ENCODE data around the gene GALNT17.
"Not testable (repeated sequence)": the region's sequence is repeated elsewhere in the genome, so short reads cannot be mapped to it uniquely, and the experiment has no call there.

Gene GALNT17

DNA sequence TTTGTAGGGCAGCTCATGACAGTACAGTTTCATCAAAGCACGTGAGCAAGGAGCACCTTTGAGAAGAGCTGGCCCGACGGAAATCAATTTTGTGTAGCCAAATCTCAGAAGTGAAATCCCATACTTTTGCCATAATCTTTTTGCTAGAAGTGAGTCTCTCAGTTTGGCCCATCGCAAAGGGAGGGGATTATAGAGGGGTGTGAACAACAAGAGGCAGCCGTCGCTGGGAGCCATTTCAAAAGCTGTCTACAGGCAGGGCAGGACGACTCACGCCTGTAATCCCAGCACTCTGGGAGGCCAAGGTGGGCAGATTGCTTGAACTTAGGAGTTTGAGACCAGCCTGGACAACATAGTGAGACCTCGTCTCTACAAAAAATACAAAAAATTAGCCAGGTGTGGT is 599.8 kb downstream of the GALNT17 start:
- Mint-ChIP-seq H3K9me3 (peaks cover 11% of the 10 kb centered on the region), H3K27ac (no peak overlapping the region), H3K4me3 (no peak overlapping the region), H3K4me1 (peaks cover 17% of the 10 kb centered on the region), H3K27me3 (ENCODE audit: low read depth, poor library complexity) (peaks cover 8% of the 10 kb centered on the region), H3K36me3 (ENCODE audit: low read depth) (no peaks in the 10 kb centered on the region)
- no peak for DNase-seq
- TF ChIP-seq, protein P1, sequence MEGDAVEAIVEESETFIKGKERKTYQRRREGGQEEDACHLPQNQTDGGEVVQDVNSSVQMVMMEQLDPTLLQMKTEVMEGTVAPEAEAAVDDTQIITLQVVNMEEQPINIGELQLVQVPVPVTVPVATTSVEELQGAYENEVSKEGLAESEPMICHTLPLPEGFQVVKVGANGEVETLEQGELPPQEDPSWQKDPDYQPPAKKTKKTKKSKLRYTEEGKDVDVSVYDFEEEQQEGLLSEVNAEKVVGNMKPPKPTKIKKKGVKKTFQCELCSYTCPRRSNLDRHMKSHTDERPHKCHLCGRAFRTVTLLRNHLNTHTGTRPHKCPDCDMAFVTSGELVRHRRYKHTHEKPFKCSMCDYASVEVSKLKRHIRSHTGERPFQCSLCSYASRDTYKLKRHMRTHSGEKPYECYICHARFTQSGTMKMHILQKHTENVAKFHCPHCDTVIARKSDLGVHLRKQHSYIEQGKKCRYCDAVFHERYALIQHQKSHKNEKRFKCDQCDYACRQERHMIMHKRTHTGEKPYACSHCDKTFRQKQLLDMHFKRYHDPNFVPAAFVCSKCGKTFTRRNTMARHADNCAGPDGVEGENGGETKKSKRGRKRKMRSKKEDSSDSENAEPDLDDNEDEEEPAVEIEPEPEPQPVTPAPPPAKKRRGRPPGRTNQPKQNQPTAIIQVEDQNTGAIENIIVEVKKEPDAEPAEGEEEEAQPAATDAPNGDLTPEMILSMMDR (IDR thresholded peaks at IDR 0.05) = no peak

GRCh38 chr7:71733107-71733870 is 601.3 kb downstream of the GALNT17 start:
- H3K9me3 Mint-ChIP-seq = peaks cover 11% of the 10 kb centered on the region
- H3K4me3 Mint-ChIP-seq = peak overlapping the region; percentile 36

DNA sequence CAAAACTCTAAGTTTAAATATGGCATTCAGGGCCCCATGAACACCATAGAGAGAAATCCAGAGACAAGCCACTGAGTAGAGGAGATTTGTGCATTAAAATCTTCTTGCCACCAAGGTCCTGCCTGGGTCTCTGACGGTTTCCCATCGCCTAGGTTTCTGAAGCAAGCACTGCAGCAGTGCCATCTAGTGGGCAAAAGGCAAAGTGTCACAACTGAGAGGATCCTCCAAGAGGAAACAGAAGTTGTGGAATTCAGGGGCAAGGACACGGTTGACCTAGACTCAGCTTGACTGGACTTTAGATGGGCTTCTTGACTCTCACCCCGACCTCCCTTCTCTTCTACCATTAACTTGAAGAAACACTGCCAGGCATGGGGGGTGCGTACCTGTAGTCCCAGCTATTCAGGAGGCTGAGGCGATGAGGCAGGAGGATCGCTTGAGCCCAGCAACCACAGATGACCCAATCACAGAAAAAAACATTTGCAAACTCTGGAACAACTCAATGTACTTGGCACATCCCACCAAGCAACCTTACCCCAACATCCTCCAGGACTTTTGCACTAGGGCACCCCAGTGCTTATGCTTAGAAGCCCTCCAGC is 604.1 kb downstream of the GALNT17 start:
- Mint-ChIP-seq H3K27ac (peak overlapping the region; percentile 19), H3K36me3 (ENCODE audit: low read depth) (no peaks in the 10 kb centered on the region), H3K4me3 (no peak overlapping the region), H3K9me3 (peaks cover 7% of the 10 kb centered on the region), H3K27me3 (ENCODE audit: low read depth, poor library complexity) (peaks cover 10% of the 10 kb centered on the region), H3K4me1 (peaks cover 17% of the 10 kb centered on the region)
- TF ChIP-seq, protein P1 (IDR thresholded peaks at IDR 0.05) = peak; percentile 88
- DNase-seq = peak; percentile 85

More at GRCh38 chr7:71733107-71733870, 601.3 kb downstream of the GALNT17 start:
- Mint-ChIP-seq H3K27ac (no peak overlapping the region), H3K27me3 (ENCODE audit: low read depth, poor library complexity) (peaks cover 8% of the 10 kb centered on the region), H3K4me1 (peaks cover 17% of the 10 kb centered on the region), H3K36me3 (ENCODE audit: low read depth) (no peaks in the 10 kb centered on the region)
- DNase-seq = peak; percentile 96
- TF ChIP-seq, protein P1 (IDR thresholded peaks at IDR 0.05) = peak; percentile 89

DNA sequence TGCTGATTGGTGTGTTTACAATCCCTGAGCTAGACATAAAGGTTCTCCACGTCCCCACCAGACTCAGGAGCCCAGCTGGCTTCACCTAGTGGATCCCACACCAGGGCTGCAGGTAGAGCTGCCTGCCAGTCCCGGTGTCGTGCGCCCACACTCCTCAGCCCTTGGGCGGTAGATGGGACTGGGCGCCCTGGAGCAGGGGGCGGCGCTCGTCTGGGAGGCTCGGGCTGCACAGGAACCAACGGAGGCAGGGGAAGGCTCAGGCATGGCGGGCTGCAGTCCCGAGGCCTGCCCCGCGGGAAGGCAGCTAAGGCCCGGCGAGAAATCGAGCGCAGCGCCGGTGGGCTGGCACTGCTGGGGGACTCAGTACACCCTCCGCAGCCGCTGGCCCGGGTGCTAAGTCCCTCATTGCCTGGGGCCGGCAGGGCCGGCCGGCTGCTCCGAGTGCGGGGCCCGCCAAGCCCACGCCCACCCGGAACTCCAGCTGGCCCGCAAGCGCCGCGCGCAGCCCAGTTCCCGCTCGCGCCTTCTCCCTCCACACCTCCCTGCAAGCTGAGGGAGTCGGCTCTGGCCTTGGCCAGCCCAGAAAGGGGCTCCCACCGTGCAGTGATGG is 606.1 kb downstream of the GALNT17 start:
- H3K9me3 Mint-ChIP-seq; DNase-seq; H3K27me3 Mint-ChIP-seq (ENCODE audit: low read depth, poor library complexity); H3K4me1 Mint-ChIP-seq; H3K27ac Mint-ChIP-seq; H3K4me3 Mint-ChIP-seq; H3K36me3 Mint-ChIP-seq (ENCODE audit: low read depth): not testable (repeated sequence)

DNA sequence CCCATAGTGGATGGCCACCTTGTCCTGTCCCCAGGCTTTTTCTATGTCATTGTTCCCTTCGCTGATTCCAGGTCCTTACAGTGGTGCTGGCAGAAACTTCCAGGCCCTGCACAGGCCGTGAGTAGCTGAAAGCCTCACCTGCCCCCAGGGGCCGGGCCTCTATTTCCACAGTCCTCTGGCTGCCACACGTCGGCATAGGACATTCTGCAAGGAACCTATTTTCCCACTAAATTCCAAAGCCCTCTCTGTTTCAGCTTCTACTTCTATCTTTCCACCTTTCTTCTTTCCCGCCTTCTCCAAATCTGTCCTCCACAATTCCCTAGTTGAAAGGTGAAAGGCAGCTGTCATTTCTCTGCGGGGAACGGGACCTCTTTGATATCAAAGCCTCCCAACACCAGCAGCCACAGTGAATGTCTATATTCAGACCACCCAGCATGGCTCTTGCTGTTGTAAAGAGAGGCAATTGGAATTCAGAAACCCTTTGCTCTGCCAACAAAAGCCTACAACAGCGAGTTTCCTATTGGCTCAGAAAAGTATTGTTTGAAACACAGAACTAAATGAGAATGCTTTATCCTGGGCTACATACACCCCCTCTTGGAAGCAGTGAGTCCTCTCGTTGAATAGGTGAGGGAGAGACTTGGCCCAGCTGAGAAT is 607.7 kb downstream of the GALNT17 start:
- peaks cover 10% of the 10 kb centered on the region for H3K4me1 Mint-ChIP-seq
- no peaks in the 10 kb centered on the region for H3K36me3 Mint-ChIP-seq (ENCODE audit: low read depth)
- no peaks in the 10 kb centered on the region for H3K9me3 Mint-ChIP-seq
- no peak overlapping the region for H3K27ac Mint-ChIP-seq
- peaks cover 8% of the 10 kb centered on the region for H3K27me3 Mint-ChIP-seq (ENCODE audit: low read depth, poor library complexity)
- DNase-seq = no peak
- TF ChIP-seq, protein P1 (IDR thresholded peaks at IDR 0.05) = no peak
- H3K4me3 Mint-ChIP-seq = no peak overlapping the region

DNA sequence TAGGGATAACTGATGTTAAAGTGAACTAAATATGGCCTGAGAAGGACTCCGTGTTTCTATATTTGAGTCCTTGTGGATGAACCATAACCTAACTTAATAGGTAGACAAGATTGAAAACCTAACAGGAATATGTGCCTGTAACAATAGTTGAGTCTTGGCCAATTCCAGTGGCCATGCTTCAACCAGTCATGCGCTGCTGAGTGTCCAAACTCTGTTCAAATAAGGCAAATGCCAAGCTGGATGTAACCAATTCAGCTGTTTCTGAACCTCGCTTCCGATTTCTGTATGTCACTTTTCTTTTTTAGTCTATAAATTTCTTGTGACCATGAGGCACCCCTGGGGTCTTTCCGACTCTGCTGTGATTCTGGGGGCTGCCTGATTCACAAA is 608.2 kb downstream of the GALNT17 start:
- Mint-ChIP-seq H3K36me3 (ENCODE audit: low read depth) (no peaks in the 10 kb centered on the region), H3K27me3 (ENCODE audit: low read depth, poor library complexity) (peaks cover 8% of the 10 kb centered on the region), H3K4me3 (no peak overlapping the region), H3K4me1 (peaks cover 10% of the 10 kb centered on the region), H3K9me3 (no peaks in the 10 kb centered on the region), H3K27ac (no peak overlapping the region)
- no peak for DNase-seq
- TF ChIP-seq, protein P1 (IDR thresholded peaks at IDR 0.05) = no peak
